ENCODE results near the gene SLC2A14. TPM values are rescaled to one million over a fixed set of nuclear protein-coding genes. Genes with fewer than 3 reads are reported as not detected.
A peak's percentile ranks its signal among the peaks of the same experiment; 100 is the strongest.
"Not testable (repeated sequence)": the region's sequence is repeated elsewhere in the genome, so short reads cannot be mapped to it uniquely, and the experiment has no call there.

SLC2A14 gene
- total RNA-seq, 4 donors from 2014 or later = 0.48 to 0.96 TPM; not detected in 2

DNA sequence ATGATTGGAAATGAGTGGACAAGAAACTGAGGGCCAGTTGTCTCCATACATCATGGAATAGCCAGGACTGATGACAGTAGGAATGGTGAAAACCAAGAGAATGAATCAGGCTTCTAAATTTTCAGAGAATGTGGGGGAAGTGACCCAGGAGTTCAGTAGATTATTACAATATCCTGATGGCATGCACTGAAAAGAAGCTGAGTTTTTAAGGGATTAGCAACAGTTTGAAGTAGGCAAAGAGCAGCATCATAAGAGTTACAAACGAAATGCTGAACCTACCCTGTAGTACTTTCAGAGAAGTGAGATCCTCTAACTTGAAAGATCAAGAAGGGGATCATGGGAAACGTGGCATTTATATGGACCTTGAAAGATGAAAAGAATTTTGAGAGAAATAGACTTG is 13.2 kb downstream of the SLC2A14 start:
- in situ Hi-C loops (cut with MboI; ENCODE audit: low pct_ligation_motif_present in 1 of 4, low pct_unique_long_range_greater_than_20kb in 1 of 4, low sequenced_read_pairs in 3 of 4) = loop anchor here in 3 of 4 donors (5.0 to 25.0 kb wide), 3 partner anchors 133 to 153 kb away; no protein-coding TSS in a partner anchor
- DNase-seq = no peak
- WGBS, 2 donors (ENCODE audit: low coverage in 1 of 2) = 23 to 31% methylated on average over 2 of the region's 2 CpGs

GRCh38 chr12:7857971-7858370 is 14.7 kb downstream of the SLC2A14 start:
- intact Hi-C loops (cut with DNase I; ENCODE audit: low total_unique reads) = no loop called here
- TF ChIP-seq, protein P1, sequence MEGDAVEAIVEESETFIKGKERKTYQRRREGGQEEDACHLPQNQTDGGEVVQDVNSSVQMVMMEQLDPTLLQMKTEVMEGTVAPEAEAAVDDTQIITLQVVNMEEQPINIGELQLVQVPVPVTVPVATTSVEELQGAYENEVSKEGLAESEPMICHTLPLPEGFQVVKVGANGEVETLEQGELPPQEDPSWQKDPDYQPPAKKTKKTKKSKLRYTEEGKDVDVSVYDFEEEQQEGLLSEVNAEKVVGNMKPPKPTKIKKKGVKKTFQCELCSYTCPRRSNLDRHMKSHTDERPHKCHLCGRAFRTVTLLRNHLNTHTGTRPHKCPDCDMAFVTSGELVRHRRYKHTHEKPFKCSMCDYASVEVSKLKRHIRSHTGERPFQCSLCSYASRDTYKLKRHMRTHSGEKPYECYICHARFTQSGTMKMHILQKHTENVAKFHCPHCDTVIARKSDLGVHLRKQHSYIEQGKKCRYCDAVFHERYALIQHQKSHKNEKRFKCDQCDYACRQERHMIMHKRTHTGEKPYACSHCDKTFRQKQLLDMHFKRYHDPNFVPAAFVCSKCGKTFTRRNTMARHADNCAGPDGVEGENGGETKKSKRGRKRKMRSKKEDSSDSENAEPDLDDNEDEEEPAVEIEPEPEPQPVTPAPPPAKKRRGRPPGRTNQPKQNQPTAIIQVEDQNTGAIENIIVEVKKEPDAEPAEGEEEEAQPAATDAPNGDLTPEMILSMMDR (IDR thresholded peaks at IDR 0.05) = no peak
- TF ChIP-seq EP300 (IDR thresholded peaks at IDR 0.05; ENCODE audit: low read depth) = no peak
- TF ChIP-seq POLR2A (IDR thresholded peaks at IDR 0.05) = no peak
- TF ChIP-seq POLR2AphosphoS5 (IDR thresholded peaks at IDR 0.05) = no peak

More for the DNA sequence above, 13.2 kb downstream of the SLC2A14 start:
- peak overlapping the region in 1 of 4 donors; percentile 78 for H3K27ac ChIP-seq
- intact Hi-C loops (cut with DNase I; ENCODE audit: low total_unique reads) = no loop called here
- H3K4me3 ChIP-seq = no peak overlapping the region
- no peaks in the 10 kb centered on the region for H3K36me3 ChIP-seq
- TF ChIP-seq POLR2A (IDR thresholded peaks at IDR 0.05) = no peak
- TF ChIP-seq, protein P1 (IDR thresholded peaks at IDR 0.05) = no peak
- TF ChIP-seq POLR2AphosphoS5 (IDR thresholded peaks at IDR 0.05) = no peak
- no peak for TF ChIP-seq EP300 (IDR thresholded peaks at IDR 0.05; ENCODE audit: low read depth)
- no peaks in the 10 kb centered on the region for H3K9me3 ChIP-seq
- H3K4me1 ChIP-seq = peaks cover 0 to 4% (median 1%) of the 10 kb centered on the region in 4 donors
- H3K27me3 ChIP-seq = no peaks in the 10 kb centered on the region

DNA sequence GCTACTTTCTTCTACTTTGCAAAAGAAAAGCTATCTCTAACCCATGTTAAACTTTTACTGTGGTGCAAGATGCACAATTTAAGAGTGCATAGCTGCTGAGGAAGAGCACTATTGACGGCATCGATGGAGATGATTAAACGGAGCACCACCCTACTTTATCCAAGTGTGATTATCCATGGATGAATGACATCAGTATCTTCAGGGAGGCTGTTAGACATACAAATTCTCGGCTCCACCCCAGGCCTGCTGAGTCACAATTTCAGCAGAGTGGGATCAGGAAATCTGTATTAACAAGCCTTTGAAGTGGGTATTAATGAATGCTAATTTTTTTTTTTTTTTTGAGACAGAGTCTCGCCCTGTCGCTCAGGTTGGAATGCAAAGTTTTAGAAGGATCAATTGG is 16.2 kb downstream of the SLC2A14 start:
- H3K27me3 ChIP-seq = no peaks in the 10 kb centered on the region
- intact Hi-C loops (cut with DNase I; ENCODE audit: low total_unique reads) = no loop called here
- H3K27ac ChIP-seq = no peak overlapping the region
- WGBS, 2 donors (ENCODE audit: low coverage in 1 of 2) = 80 to 87% methylated on average over 4 to 6 of the region's 6 CpGs
- no peaks in the 10 kb centered on the region for H3K36me3 ChIP-seq
- H3K9me3 ChIP-seq = no peaks in the 10 kb centered on the region
- peaks cover 0 to 4% (median 1%) of the 10 kb centered on the region in 4 donors for H3K4me1 ChIP-seq
- in situ Hi-C loops (cut with MboI; ENCODE audit: low pct_ligation_motif_present in 1 of 4, low pct_unique_long_range_greater_than_20kb in 1 of 4, low sequenced_read_pairs in 3 of 4) = loop anchor here in 3 of 4 donors (5.0 to 25.0 kb wide), 3 partner anchors 136 to 156 kb away; no protein-coding TSS in a partner anchor
- TF ChIP-seq, protein P1 (IDR thresholded peaks at IDR 0.05) = no peak
- TF ChIP-seq POLR2AphosphoS5 (IDR thresholded peaks at IDR 0.05) = no peak
- H3K4me3 ChIP-seq = no peak overlapping the region
- DNase-seq = no peak

More at GRCh38 chr12:7857971-7858370, 14.7 kb downstream of the SLC2A14 start:
- in situ Hi-C loops (cut with MboI; ENCODE audit: low pct_ligation_motif_present in 1 of 4, low pct_unique_long_range_greater_than_20kb in 1 of 4, low sequenced_read_pairs in 3 of 4) = loop anchor here in 3 of 4 donors (5.0 to 25.0 kb wide), 3 partner anchors 134 to 154 kb away; no protein-coding TSS in a partner anchor
- Histone ChIP-seq H3K36me3 (no peaks in the 10 kb centered on the region), H3K4me3 (no peak overlapping the region), H3K4me1 (peaks cover 0 to 4% (median 1%) of the 10 kb centered on the region in 4 donors), H3K9me3 (no peaks in the 10 kb centered on the region), H3K27me3 (no peaks in the 10 kb centered on the region), H3K27ac (no peak overlapping the region)
- WGBS, 2 donors (ENCODE audit: low coverage in 1 of 2) = 67 to 69% methylated on average over 1 to 3 of the region's 3 CpGs
- no peak for DNase-seq

GRCh38 chr12:7853557-7853956 is 19.2 kb downstream of the SLC2A14 start:
- in situ Hi-C loops (cut with MboI; ENCODE audit: low pct_ligation_motif_present in 1 of 4, low pct_unique_long_range_greater_than_20kb in 1 of 4, low sequenced_read_pairs in 3 of 4) = loop anchor here in 1 of 4 donors (25.0 kb wide), 1 partner anchor 159 kb away; no protein-coding TSS in a partner anchor
- no peaks in the 10 kb centered on the region for H3K4me1 ChIP-seq
- intact Hi-C loops (cut with DNase I; ENCODE audit: low total_unique reads) = no loop called here
- no peaks in the 10 kb centered on the region for H3K36me3 ChIP-seq
- TF ChIP-seq POLR2A (IDR thresholded peaks at IDR 0.05) (no peak), POLR2AphosphoS5 (IDR thresholded peaks at IDR 0.05) (no peak)
- H3K9me3 ChIP-seq = no peaks in the 10 kb centered on the region
- H3K4me3 ChIP-seq = no peak overlapping the region
- 58 to 60% methylated on average over 2 of the region's 2 CpGs for WGBS, 2 donors (ENCODE audit: low coverage in 1 of 2)
- DNase-seq = no peak
- no peaks in the 10 kb centered on the region for H3K27me3 ChIP-seq
- H3K27ac ChIP-seq = no peak overlapping the region

GRCh38 chr12:7851622-7852081 is 21.1 kb downstream of the SLC2A14 start:
- H3K27me3 ChIP-seq; H3K4me3 ChIP-seq; H3K36me3 ChIP-seq; H3K4me1 ChIP-seq; intact Hi-C loops (cut with DNase I; ENCODE audit: low total_unique reads); H3K27ac ChIP-seq; DNase-seq; H3K9me3 ChIP-seq: not testable (repeated sequence)
- in situ Hi-C loops (cut with MboI; ENCODE audit: low pct_ligation_motif_present in 1 of 4, low pct_unique_long_range_greater_than_20kb in 1 of 4, low sequenced_read_pairs in 3 of 4) = loop anchor here in 1 of 4 donors (25.0 kb wide), 1 partner anchor 161 kb away; no protein-coding TSS in a partner anchor
- whole genome bisulfite sequencing, 2 donors (ENCODE audit: low coverage in 1 of 2) = 25 to 39% methylated on average over 3 of the region's 3 CpGs

DNA sequence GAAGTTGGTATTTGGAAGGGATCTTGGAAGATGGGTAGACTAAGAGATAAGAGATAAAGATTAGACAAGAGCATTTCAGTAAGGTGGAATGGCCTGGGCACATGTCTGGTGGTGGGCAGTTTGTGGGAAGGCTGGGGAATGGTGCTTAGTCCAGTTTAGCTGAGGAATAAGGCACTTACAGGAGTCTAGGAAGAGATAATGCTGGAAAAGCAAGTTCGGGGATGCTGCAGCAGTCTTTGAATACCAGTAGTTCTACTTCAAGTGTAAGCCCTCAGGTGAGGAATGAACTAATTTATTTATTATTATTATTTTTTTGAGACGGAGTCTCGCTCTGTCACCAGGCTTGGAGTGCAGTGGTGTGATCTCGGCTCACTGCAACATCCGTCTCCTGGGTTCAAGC is 22.6 kb downstream of the SLC2A14 start:
- H3K4me3 ChIP-seq; intact Hi-C loops (cut with DNase I; ENCODE audit: low total_unique reads); H3K4me1 ChIP-seq; H3K36me3 ChIP-seq; H3K9me3 ChIP-seq; H3K27ac ChIP-seq; H3K27me3 ChIP-seq; DNase-seq: not testable (repeated sequence)
- 93% methylated on average over 5 of the region's 5 CpGs; no CpG with 5 or more reads in 1 of the 2 donors for WGBS, 2 donors (ENCODE audit: low coverage in 1 of 2)
- in situ Hi-C loops (cut with MboI; ENCODE audit: low pct_ligation_motif_present in 1 of 4, low pct_unique_long_range_greater_than_20kb in 1 of 4, low sequenced_read_pairs in 3 of 4) = loop anchor here in 1 of 4 donors (25.0 kb wide), 1 partner anchor 162 kb away; no protein-coding TSS in a partner anchor

GRCh38 chr12:7848098-7848422 is 24.7 kb downstream of the SLC2A14 start:
- H3K4me3 ChIP-seq; in situ Hi-C loops (cut with MboI; ENCODE audit: low pct_ligation_motif_present in 1 of 4, low pct_unique_long_range_greater_than_20kb in 1 of 4, low sequenced_read_pairs in 3 of 4); intact Hi-C loops (cut with DNase I; ENCODE audit: low total_unique reads); H3K4me1 ChIP-seq; H3K27me3 ChIP-seq; H3K27ac ChIP-seq; H3K36me3 ChIP-seq; H3K9me3 ChIP-seq; DNase-seq: not testable (repeated sequence)
- whole genome bisulfite sequencing, 2 donors (ENCODE audit: low coverage in 1 of 2) = 0 to 18% methylated on average over 1 to 2 of the region's 2 CpGs

Data from transverse colon (tissue), 4 donors.